GM21619 (cell line): ENCODE results near the gene ACTL7B.
"Not testable (repeated sequence)": the region's sequence is repeated elsewhere in the genome, so short reads cannot be mapped to it uniquely, and the experiment has no call there.

Experiments used
- ATAC-seq: cut with Tn5 transposase; IDR thresholded peaks from one replicate; pipeline ENCODE4 v1.9.1; 2021; ENCODE audit not compliant: unreplicated experiment

ACTL7B gene

DNA sequence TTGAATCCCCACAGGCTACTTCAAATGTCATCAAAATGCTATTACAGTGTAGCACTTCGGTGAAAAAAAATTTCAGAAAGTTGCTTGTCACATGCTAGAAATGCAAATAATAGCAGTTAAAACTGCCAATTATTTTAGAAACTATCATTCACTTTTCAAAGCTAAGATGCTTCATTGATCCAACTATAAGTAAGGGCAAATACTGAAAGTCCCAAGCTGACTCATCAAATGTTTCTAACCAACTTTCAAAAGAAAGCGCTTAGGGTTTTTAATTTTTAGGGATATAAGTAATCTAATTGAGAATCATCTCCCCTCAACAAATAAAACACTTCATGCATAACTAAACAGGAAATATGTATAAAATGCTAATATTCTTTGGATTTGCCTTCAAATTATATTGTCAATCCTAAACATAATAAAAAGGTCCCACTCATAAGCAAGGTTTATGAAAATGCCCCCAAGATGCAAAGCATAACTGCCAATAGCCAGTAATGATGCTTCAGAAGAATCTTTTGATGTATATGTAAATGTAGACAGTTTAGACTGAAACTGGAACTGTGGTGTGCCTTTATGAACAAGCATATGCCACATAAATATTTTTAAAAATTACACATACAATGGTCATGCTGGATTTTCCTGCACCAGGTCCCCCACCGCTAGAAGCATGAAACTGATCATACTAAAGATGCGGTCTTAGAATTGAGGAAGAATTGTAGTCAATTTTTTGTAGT, 18.4 kb upstream of the ACTL7B start:
- ATAC-seq, result no peak

DNA sequence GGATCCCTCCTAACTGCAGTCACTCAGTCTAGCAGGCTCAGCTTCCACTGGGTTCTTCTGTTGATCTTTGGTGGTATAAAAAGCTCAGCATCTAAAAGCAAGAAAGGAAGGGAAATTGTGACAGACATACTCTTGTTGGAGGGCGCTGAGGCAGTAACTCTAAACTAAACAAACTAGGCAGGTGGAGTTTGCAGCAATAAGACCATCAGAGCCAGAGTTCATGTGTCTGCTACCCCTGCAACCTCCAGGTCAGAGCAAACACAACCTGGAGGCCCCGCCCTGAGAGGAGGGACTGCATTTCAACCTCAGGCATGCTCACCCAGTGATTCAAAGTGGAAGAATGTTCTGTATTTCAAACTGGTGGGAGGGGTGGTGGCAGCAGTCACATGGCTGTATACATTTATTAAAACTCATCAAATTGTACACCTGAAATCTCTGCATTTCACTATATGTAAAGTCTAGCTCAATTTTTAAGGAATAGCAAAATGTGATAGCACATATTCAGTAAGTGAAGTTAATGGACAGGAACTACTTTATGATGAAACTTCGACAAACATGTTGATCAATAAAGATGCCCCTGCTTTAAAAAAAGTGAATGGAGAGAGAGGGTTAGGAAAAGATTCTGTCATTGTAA, 13.4 kb upstream of the ACTL7B start:
- ATAC-seq, result no peak

DNA sequence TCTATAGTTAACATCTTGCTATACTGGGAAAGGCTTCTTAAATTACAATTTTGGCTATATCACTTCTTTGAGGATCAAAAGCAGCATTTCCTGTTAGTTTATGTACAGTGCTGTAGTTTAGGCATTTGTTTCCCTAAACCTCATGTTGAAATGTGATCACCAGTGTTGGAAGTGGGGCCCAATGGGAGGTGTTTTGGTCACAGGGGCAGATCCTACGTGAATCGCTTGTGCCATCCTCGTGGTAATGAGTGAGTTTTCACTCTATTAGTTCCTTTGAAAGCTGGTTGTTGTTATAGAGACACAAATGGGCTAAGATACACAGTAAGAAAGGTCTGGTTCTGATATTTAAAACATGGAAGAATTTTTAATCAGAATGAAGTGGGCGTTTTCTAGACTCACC, 12.0 kb upstream of the ACTL7B start:
- ATAC-seq, result no peak

DNA sequence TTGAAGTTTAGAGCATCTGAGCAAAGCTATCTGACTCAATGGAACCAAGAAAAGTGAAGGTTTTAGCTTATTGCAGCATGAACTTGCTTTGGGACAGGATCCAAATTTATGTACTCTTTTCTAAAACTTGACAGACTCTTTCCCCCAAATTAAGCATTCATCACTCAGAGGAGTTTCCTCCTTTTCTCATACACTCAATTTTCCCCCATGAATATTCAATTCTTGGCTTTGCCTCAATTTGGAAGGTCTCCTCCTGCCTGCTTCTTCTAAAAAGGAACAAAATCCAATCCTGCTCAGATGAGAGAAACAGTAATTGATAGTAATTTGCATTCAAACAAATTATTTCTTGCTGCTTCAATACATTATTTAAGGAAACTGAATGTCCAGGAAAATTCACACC, 11.3 kb upstream of the ACTL7B start:
- no peak for ATAC-seq

DNA sequence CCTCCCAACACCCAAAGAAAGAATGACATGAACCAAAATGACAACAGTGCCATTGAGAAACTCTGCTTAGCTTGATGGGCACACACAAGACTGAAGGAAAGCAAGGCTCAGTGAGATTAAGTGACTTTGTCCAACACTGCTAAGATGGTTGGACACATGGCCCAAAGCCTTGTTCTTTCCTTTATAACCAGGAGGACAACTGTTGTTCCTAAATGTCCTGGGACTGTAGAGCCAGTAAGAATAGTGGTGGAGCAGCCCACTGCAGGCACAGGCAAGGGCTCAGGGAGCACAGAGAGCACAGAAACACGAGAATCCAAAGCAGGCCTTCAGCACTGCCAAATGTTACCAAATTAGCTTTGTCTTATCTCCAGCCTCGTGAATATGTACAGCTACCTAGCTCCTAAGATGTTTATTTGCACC, 10.2 kb upstream of the ACTL7B start:
- no peak for ATAC-seq

DNA sequence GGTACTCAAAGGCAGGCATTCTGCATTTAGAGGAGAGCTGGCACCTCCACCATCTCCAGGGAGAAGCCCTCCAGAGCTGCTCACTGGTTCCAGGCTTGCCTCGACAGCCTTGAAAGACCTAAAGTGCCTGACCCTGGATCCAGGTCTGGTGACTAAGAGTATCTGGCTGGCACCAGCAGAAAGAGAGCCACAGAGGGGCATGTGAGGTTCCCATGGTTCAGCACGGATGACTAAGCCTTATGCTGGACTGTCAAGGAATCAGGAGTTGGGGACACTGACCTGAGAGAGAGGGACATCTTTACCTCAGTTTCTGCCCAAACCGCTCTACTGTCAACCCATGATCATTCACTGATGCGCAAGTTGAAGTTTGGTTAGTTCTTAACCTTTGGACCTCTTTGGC, 9.3 kb upstream of the ACTL7B start:
- ATAC-seq, result no peak

DNA sequence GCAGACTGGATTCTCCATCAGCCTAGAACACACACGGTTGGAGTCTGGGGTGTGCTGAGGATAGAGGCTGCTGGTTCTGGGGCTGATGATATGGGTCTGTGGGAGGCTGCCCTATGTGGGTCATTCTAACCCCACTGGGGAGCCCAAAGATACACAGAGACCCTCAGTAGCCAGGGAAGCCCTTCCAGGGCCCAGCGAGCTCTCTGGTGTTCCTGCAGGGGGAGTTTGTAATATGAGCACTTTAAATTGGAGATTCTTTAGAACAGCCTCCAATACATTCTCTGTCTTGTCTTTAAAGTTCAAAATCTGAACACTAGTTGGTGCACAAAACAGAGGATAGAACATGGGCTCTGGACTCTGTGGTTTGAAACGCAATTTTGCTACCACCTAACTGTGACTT, 8.7 kb upstream of the ACTL7B start:
- no peak for ATAC-seq

DNA sequence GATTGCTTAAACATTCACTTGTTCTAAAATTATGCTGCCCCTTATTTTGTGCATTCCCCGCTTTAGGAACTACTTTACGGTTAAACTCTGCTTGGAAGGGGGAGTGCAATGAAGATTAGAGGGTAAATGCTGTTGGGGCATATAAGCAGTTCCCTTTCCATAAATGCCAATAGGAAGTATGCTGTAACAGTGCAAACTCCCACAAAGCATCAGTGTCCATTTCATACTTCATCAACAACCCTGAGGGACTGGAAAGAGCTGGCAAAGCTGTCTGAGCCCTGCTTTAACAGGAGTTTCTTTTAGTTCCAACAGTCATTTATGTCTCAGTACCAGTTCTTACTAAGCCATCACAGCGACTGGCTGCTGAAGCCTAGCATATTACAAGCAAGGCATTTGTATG, 8.1 kb upstream of the ACTL7B start:
- no peak for ATAC-seq

DNA sequence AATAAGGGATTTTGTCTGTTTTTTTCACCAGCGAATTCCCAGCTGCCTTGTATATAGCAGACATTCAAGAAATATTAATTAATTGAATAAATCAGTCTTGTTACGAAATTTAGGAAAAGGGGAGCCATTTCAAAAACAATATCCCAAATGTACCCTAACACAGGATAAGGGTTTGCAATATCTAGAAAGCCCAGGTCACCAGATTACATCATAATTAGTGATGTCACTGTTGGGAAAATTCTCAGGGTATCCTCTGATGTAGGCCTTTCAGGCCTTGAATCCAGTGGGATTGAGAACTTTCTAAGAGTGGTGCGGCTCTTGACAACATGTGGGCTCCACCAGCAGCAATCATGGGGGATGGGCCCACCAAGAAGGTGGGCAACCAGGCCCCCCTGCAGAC, 6.2 kb upstream of the ACTL7B start, which contains the start of gene ACTL7A:
ACTL7A (plus strand) TSS at position 270 of the 400 bp plus-strand sequence; CDS start at position 327, 57 bp downstream.
- ATAC-seq, result no peak

DNA sequence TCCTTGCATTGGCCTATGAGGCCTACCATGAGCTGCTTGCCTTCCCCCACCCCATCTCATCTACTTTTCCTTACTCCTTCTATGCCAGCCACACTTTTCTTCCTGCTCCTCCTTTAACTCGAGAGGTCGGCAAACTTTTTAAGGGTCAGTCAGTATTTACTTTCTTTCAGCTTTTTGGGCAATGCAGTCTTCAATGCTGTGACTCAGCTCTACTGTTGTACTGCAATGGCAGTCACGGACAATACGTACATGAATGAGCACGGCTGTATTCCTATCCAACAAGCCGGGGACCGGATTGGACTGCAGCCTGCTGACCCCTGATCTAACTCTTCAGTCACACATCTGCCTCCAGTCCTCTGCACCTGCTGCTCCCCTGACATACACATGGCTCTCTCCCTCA, 5.7 kb upstream of the ACTL7B start:
- ATAC-seq, result no peak

DNA sequence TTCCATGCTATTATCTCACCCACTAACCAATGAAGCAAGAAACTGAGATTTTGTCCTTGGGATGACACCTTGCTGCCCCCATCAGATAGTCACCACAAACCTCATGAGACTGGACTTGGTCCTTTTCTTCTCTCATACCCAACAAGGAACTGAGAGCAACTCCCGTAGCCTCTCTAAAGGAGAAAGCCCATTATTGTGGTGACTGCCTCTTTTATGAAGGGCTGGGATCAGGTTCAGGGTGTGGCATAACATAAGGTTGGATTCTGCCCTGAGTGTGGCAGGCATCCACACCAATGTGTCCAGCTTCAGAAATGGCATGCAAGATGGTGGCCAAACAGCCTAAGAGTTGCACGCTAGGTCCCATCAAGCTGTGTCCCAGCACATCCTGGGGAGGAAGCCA, 5.0 kb upstream of the ACTL7B start:
- ATAC-seq, result no peak

DNA sequence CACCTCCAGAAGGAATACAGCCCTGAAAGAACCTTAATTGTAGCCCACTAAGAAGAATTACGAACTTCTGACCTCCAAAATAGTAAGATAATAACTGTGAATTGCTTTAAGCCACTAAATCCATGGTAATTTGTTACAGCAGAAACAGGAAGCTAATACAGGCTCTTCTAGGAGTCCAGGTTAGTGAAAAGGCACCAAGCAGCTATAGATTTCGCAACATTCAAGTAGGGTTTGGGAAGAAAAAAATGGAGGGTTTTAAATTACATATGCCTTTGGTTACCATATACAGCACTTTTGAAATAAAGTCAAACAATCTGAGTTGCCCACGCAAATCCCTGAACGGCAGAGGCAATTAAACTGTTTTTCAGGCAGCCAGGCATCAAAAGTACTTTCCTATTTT, 4.6 kb upstream of the ACTL7B start:
- no peak for ATAC-seq

DNA sequence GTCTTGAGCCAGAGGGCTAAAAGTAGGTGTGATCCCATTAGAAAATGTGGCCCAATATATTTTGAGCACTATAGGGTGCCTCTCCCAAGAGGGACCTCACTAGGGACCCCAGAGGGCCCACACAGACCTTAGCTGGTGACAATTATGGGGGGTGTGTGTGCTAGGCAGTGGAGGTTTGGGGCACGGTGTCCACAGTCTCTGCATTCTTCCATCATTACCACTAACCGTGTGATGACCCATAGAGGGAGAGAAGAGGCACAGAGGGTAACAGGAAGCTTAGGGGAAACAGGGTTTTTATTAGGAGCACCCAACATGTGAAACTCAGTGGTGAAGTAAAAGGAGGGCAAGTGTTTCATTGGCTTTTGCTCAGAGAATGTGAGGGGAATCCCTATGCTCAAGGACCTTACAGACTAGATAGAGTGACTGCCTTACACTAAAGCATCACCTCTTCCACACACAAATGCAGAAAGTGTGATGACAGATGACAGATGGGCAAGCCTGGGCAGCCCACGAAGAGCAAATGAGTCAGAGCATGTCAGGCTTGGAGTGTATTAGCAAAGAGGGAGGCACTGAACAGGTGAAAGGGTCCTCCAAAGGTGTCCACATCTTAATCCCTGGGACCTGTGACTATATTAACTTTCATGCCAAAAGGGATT, 3.8 kb upstream of the ACTL7B start:
- ATAC-seq, result no peak

DNA sequence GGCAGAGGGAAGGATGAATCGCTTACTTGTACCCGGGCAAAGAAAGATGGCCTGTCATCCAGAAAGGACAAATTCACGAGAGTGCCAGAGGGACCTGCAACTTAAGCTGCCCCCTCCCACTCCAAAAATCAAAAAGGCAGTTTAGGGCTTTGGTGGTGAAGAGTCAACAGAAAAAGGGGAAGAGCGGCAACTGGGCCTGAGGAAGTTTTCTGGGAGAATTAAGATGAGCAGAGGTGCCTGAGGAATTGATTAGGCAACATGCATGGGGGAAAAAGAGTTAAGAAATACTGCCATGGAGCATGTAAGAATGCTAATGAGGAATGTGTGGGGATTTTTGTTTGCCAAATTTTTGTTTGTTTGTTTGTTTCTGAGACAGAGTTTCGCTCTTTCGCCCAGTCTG, 1.8 kb upstream of the ACTL7B start:
- ATAC-seq, result no peak

DNA sequence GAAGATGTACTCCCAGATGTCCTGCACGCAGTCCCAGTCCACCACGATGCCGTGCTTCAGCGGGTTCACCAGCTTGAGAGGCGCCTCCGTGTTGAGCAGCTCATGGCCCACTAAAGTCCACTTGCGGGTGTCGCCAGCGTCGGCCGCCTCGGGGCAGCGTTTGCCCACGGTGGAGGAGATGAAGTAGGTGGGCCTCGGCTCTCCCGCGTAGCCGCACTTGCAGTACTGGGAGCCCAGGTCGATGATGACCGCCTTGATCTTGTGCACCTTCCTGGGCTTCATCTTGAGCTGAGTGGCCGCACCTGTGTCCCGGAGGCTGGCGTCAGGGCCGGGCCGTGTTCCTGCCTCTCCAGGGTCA, 278 bp downstream of the ACTL7B start:
- ATAC-seq, result no peak

DNA sequence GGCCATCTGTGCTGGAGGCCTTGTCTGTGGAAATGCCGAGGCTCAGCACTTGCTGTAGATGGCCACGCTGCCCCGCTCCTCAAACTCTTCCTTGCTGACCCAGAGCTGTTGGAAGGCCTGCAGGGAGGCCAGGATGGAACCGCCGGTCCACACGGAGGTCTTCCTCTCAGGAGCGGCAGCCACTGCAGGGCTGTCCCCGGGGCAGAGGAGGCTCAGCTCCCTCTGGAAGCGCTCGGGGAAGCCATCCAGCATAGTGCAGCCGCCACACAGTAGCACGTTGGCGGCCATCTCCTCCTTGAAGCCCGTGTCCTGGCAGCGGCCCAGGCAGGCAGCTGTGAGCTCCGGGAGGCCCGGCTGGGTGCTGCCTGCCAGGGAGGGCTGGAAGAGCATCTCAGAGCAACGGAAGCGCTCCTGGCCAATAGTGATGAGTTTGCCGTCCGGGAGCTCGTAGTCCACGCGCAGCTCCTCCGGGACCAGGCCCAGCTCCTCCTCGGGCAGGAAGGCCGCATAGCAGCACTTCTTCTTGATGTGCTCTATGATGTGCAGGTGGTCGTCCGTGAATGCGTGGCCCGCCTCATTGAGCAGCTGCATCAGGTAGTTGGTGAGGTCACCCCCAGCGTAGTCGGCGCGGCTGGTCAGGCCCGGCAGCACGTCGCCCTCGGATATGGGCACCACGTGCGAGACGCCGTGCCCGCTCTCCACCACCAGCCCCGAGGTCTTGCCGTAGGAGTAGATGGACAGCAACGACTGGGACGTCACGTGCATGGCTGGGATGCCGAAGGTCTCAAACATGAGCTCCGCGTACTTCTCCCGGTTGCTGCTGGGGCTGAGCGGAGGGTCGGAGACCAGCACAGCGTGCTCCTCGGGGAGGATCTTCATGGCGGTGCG, 901 bp downstream of the ACTL7B start:
- no peak for ATAC-seq

DNA sequence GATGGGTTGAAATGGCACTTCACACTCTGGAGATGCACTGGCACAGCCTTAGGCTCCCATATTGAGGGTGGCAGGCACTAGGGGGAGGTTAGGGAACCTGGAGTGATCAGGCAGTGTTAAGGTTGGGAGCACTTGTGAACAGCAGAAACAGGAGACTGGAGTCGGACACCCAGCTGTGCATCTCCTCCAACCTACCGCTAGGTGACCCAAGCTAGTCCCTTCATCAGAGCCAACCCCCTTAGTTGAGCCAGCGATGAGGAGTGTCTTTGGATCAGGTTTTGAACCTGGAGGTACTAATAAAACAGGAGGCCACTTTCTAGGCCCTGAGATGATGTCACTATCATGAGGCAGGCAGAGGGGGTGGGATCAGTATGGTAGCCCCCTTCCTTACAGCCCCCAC, 1.7 kb downstream of the ACTL7B start:
- no peak for ATAC-seq

DNA sequence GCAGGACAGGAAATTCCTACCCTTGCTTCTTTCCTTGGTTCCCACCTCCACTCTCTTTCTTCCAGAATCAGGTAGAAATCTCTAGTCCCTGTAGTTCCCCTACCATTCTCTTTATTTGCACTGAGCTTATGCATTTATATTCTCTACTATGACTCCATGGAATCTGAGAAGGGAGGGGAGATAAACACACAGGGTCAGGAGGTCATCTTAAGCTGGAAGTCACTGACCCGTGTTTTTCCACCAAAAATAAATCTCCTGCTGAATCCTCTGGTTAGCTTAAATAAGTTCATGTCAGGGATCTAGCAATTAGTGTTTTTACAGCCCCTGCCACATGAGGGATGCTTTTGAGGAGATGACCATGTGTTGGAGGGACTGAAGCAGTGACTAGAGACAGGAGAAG, 3.7 kb downstream of the ACTL7B start:
- ATAC-seq, result no peak

DNA sequence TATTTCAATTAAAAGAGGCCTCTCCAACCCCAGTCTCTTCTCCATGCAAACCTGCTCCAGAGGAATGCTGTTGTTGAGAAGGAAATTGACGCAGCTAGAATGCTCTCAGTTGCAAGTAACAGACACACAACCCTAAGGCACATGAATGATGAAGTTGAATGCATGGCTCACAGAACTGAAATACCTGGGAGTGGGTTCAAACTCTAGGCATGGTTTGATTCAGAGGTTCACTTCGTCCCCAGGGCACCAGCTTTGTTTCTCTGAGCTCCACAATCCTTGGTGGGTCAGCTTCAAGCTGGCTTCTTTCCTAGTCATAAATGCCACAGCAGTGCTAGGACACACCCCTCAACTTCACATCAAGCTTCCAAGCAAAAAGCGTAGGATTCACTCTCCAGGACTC, 4.6 kb downstream of the ACTL7B start:
- no peak for ATAC-seq

DNA sequence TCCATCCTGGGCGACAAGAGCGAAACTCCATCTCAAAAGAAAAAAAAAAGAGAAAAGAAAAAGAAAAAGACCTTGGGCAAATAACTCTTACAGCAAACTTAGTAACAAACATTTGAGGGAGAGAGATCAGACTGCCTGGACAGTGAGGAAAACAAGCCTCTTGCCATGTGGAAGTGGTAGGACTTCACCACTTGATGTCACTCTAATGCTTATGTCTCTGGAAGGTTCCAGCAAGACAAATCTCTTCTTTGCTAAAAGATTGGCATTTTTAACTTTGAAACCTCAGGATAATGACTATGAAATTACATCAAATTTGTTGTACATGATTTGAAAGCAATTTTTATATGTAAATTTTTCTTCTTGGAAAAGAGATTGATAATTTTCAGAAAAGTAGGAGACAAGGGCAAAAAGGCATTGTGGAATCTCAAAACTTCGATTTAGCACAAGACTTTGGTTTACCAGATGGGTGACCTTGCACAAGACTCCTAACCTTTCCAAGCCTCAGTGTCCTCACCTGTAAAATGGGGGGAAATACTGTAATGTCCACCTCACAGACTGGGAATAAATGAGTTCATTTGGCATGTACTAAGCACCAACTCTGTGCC, 5.4 kb downstream of the ACTL7B start:
- ATAC-seq, result no peak

DNA sequence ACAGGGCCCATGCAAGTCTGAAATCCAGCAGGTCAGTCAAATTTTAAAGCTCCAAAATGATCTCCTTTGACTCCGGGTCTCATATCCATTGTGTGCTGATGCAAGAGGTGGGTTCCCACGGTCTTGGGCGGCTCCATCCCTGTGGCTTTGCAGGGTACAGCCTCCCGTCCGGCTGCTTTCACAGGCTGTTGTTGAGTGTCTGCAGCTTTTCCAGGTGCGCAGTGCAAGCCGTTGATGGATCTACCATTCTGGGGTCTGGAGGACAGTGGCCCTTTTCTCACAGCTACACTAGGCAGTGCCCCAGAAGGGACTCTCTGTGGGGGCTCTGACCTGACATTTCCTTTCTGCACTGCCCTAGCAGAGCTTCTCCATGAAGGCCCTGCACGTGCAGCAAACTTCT, 7.5 kb downstream of the ACTL7B start:
- not testable (repeated sequence) for ATAC-seq
